ENCODE measurements around the gene GTPBP4.

Gene GTPBP4

GRCh38 chr10:987620-987869 lies 689 bp upstream of the GTPBP4 start:
- in situ Hi-C loops (cut with HindIII; ENCODE audit: low pct_ligation_motif_present, low sequenced_read_pairs) = no loop called here
- peak; percentile 23 for DNase-seq
- TF ChIP-seq, protein P1, sequence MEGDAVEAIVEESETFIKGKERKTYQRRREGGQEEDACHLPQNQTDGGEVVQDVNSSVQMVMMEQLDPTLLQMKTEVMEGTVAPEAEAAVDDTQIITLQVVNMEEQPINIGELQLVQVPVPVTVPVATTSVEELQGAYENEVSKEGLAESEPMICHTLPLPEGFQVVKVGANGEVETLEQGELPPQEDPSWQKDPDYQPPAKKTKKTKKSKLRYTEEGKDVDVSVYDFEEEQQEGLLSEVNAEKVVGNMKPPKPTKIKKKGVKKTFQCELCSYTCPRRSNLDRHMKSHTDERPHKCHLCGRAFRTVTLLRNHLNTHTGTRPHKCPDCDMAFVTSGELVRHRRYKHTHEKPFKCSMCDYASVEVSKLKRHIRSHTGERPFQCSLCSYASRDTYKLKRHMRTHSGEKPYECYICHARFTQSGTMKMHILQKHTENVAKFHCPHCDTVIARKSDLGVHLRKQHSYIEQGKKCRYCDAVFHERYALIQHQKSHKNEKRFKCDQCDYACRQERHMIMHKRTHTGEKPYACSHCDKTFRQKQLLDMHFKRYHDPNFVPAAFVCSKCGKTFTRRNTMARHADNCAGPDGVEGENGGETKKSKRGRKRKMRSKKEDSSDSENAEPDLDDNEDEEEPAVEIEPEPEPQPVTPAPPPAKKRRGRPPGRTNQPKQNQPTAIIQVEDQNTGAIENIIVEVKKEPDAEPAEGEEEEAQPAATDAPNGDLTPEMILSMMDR (IDR thresholded peaks at IDR 0.05; ENCODE audit: low read depth, low read length, missing control alignments) = no peak
- H3K27me3 ChIP-seq (replicated peaks) = no peaks in the 10 kb centered on the region
- H3K36me3 ChIP-seq (replicated peaks) = peaks cover 2% of the 10 kb centered on the region
- peak overlapping the region; percentile 94 for H3K4me3 ChIP-seq (ENCODE audit: low read depth, low read length)
- H3K27ac ChIP-seq = peak overlapping the region; percentile 98

DNA sequence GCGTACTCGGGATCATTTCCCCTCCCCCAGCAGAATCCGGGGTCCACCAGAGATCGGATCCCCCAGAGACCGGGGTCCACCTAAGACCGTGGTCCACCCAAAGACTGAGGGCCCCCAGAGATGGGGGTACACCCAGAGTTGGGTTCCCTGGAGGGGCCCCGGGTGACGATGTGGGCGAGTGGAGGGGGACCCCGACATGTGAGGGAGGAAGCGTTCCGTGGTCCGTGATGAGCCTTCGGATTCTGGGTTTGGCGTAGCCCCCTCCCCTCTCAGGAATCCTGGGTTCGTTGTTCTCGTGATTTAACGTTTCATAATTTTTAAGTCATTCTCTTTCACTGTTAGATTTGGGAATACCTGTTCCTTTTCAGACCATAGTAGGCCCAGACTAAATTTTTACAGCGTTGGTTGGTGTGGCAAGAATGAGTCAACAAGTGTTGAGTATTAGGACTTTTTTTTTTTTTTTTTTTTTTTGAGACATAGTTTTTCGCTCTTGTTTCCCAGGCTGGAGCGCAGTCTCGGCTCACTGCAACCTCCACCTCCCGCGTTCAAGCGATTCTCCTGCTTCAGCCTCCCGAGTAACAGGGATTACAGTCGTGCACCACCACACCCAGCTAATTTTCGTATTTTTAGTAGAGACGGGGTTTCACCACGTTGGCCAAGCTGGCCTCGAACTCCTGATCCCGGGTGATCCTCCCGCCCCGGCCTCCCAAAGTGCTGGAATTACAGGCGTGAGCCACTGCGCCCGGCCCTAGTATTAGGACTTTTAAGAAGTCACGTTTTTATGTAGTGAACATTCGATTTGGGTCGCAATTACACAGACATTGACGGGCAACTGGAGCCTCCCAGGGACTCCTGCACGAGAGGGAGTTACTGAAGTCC lies 672 bp downstream of the GTPBP4 start:
- TF ChIP-seq, protein P1 (IDR thresholded peaks at IDR 0.05; ENCODE audit: low read depth, low read length, missing control alignments) = no peak
- no peak for DNase-seq
- Histone ChIP-seq H3K4me3 (ENCODE audit: low read depth, low read length) (peak overlapping the region; percentile 94), H3K27ac (peak overlapping the region; percentile 98), H3K27me3 (replicated peaks) (no peaks in the 10 kb centered on the region), H3K36me3 (replicated peaks) (peaks cover 15% of the 10 kb centered on the region)
- in situ Hi-C loops (cut with HindIII; ENCODE audit: low pct_ligation_motif_present, low sequenced_read_pairs) = no loop called here

DNA sequence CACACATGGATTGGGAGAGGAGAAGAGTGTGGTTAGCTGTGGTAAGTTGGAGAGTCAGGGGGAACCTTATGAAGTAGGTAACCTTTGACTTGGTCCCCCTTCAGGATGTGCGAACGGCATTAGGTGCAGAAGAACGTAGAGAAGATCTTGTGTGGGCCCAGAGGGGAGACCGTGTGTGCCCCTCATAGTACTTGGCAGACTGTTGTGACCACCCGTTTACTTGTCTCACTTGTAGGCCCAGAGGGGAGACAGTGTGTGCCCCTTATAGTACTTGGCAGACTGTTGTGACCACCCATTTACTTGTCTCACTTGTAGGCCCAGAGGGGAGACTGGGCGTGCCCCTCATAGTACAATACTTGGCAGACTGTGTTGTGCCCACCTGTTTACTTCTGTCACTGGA lies 2.6 kb downstream of the GTPBP4 start:
- in situ Hi-C loops (cut with HindIII; ENCODE audit: low pct_ligation_motif_present, low sequenced_read_pairs) = no loop called here
- Histone ChIP-seq H3K27me3 (replicated peaks) (no peaks in the 10 kb centered on the region), H3K27ac (no peak overlapping the region), H3K4me3 (ENCODE audit: low read depth, low read length) (no peak overlapping the region), H3K36me3 (replicated peaks) (peaks cover 34% of the 10 kb centered on the region)
- TF ChIP-seq, protein P1 (IDR thresholded peaks at IDR 0.05; ENCODE audit: low read depth, low read length, missing control alignments) = no peak
- no peak for DNase-seq

- Histone ChIP-seq H3K27ac (no peak overlapping the region), H3K4me3 (ENCODE audit: low read depth, low read length) (no peak overlapping the region), H3K36me3 (replicated peaks) (peaks cover 50% of the 10 kb centered on the region), H3K27me3 (replicated peaks) (no peaks in the 10 kb centered on the region)
- TF ChIP-seq, protein P1 (IDR thresholded peaks at IDR 0.05; ENCODE audit: low read depth, low read length, missing control alignments) = no peak
- in situ Hi-C loops (cut with HindIII; ENCODE audit: low pct_ligation_motif_present, low sequenced_read_pairs) = no loop called here
- no peak for DNase-seq
Observed at GRCh38 chr10:992467-992866, 4.2 kb downstream of the GTPBP4 start.

DNA sequence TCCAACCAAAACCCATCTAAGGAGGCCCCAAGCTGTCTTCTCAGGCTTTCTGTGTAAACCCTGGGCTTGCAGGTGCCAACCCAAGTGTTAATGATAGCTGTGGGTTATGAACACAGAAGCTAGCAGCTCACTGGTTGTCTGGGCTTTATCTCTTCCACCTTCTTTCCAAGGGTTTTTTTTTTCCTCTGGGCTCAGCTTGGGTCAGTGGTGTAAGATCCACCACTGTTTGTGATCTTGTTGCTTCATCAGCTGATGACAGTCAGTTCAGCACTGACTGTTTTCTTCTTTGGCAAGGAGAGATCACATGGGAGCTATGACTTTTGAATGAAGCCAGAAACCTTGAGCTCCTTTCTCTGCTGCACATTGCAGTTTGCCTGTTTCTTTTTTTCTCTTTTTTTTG lies 4.6 kb downstream of the GTPBP4 start:
- Histone ChIP-seq H3K4me3 (ENCODE audit: low read depth, low read length) (no peak overlapping the region), H3K36me3 (replicated peaks) (peaks cover 53% of the 10 kb centered on the region), H3K27ac (no peak overlapping the region), H3K27me3 (replicated peaks) (no peaks in the 10 kb centered on the region)
- DNase-seq = no peak
- TF ChIP-seq, protein P1 (IDR thresholded peaks at IDR 0.05; ENCODE audit: low read depth, low read length, missing control alignments) = no peak
- in situ Hi-C loops (cut with HindIII; ENCODE audit: low pct_ligation_motif_present, low sequenced_read_pairs) = no loop called here
